ENCODE measurements around the gene HYAL2. TPM values are rescaled to one million over a fixed set of nuclear protein-coding genes. Genes with fewer than 3 reads are reported as not detected.

HYAL2 gene
- total and polyA plus RNA-seq, 9 of the 15 experiments (the other 6 are each of a cell fraction or from before 2014, with no cell fraction given): 0.36 to 22.7 (median 11.4) TPM; not detected in 1

- TF ChIP-seq L3MBTL2 (IDR thresholded peaks at IDR 0.05) (peak; percentile 88), MAX (CRISPR knock-in tag; IDR thresholded peaks at IDR 0.05) (peak; percentile 72), KDM2B (CRISPR knock-in tag; IDR thresholded peaks at IDR 0.05) (no peak), KAT7 (CRISPR knock-in tag; IDR thresholded peaks at IDR 0.05; ENCODE audit: borderline replicate concordance) (0 out of 2 replicates have a peak, but pooled peaks have one; percentile 58), XRCC5 (IDR thresholded peaks at IDR 0.05; ENCODE audit: low read depth, low read length) (no peak), KAT8 (IDR thresholded peaks at IDR 0.05; ENCODE audit: low read depth) (no peak)
These were observed 18.1 kb upstream of the HYAL2 start, which contains the start of gene RASSF1 (continued) for GRCh38 chr3:50340448-50341329.

GRCh38 chr3:50340147-50340447 lies 17.6 kb upstream of the HYAL2 start:
- CTCF ChIA-PET (ENCODE audit: low intra/inter-chr PET ratio): no interaction called here
- WGBS (ENCODE audit: insufficient coverage, low coverage, missing lambda C conversion rate): 28% methylated on average over 7 of the region's 9 CpGs

More at GRCh38 chr3:50340147-50340447, 17.6 kb upstream of the HYAL2 start:
- POLR2A ChIA-PET: interaction anchor here (1.2 kb wide), 1 partner anchor 11 kb away, joined by 5 read pairs; the partner anchor contains the start of genes CYB561D2 and NPRL2
- DNase-seq (ENCODE audit: extremely low read depth in 1 of 4, low spot score in 3 of 4) (no peak), FAIRE-seq (no peak), ATAC-seq (no peak)
- no peak overlapping the region for H2AFZ ChIP-seq (ENCODE audit: low read depth, low read length)
- no peaks in the 10 kb centered on the region for H3K27me3 ChIP-seq (ENCODE audit: control insufficient read depth in 2 of 2, insufficient read depth in 2 of 2, low read length in 2 of 2)
- H3K36me3 ChIP-seq (ENCODE audit: control insufficient read depth, insufficient read depth, low read length): peaks cover 16% of the 10 kb centered on the region; the same call in 2 of the 3 replicates
- no peaks in the 10 kb centered on the region for H3K9me3 ChIP-seq (replicated peaks; ENCODE audit: control insufficient read depth, insufficient read depth, low read depth, low read length)
- peaks cover 56% of the 10 kb centered on the region for H3K79me2 ChIP-seq (ENCODE audit: control insufficient read depth, insufficient read depth, low read length)
- peak overlapping the region; percentile 96 for H3K4me3 ChIP-seq
- peak overlapping the region; percentile 72 for H3K4me2 ChIP-seq (ENCODE audit: insufficient read depth, low read length)
- TF ChIP-seq FOXP1 (CRISPR knock-in tag; IDR thresholded peaks at IDR 0.05): no peak
- TF ChIP-seq ETS1 (conservative IDR thresholded peaks at IDR 0.05; ENCODE audit: control insufficient read depth, low read depth, low read length): no peak
- TF ChIP-seq PYGO2 (tag; IDR thresholded peaks at IDR 0.05): no peak
- TF ChIP-seq ZKSCAN8 (CRISPR knock-in tag; IDR thresholded peaks at IDR 0.05): no peak
- TF ChIP-seq GMEB1 (CRISPR knock-in tag; IDR thresholded peaks at IDR 0.05): no peak
- TF ChIP-seq BRD4 (IDR thresholded peaks at IDR 0.05): no peak
- no peak for TF ChIP-seq ZNF398 (CRISPR knock-in tag; IDR thresholded peaks at IDR 0.05)
- peak overlapping the region; percentile 99 for H3K27ac ChIP-seq (ENCODE audit: extremely low read depth, low read depth, low read length)
- peak overlapping the region; percentile 95 to 98 for H3K9ac ChIP-seq (ENCODE audit: insufficient read depth in 1 of 2, low read depth in 2 of 2, low read length in 2 of 2)
- H3K4me1 ChIP-seq (replicated peaks in 1 of 2; ENCODE audit: control insufficient read depth in 2 of 2, insufficient read depth in 2 of 2, low read length in 2 of 2): peaks cover 27 to 59% of the 10 kb centered on the region in 2 experiments; a peak in 4 of 5 replicates
- H4K20me1 ChIP-seq (replicated peaks; ENCODE audit: control insufficient read depth, insufficient read depth, low read length): no peaks in the 10 kb centered on the region
- in situ Hi-C loops (cut with MboI): no loop called here
- intact Hi-C loops (cut with micrococcal nuclease): no loop called here
- no TSS peak for BruUV-seq (replicated peaks)
- peaks cover 3% of the 10 kb centered on the region for H3K9me1 ChIP-seq (ENCODE audit: control insufficient read depth, insufficient read depth, low read length)
